OCI-LY1 (cell line): ENCODE results near the gene SHC3.

Experiments
- CTCF ChIP-seq: fragments of 200-600 bp; sonication (generic), shearing (Covaris generic); IDR thresholded peaks from 2 replicates; pipeline ENCODE4 v1.5.1; 2017; ENCODE audit warnings: mild to moderate bottlenecking, antibody characterized with exemption, low read length, moderate library complexity, mixed read lengths
- EZH2 ChIP-seq: fragments of 200-600 bp; sonication (generic), shearing (Covaris generic); IDR thresholded peaks from 2 replicates; pipeline ENCODE4 v1.8.0; 2017; ENCODE audit warnings: borderline replicate concordance, mixed run types, mild to moderate bottlenecking, antibody characterized with exemption, low read length, moderate library complexity, mixed read lengths

GRCh38 chr9:89207026-89207425 lies 28.4 kb upstream of the SHC3 start:
- TF ChIP-seq CTCF, result no peak
- no peak for TF ChIP-seq EZH2
